K562 (cell line): Measurements from ENCODE around the gene PHF12. TPM values are rescaled to one million over a fixed set of nuclear protein-coding genes. Genes with fewer than 3 reads are reported as not detected.

ENCODE experiments used
- BDP1 ChIP-seq: IDR thresholded peaks from 3 replicates; pipeline ENCODE4 v1.6.1; 2011; ENCODE audit not compliant: insufficient read length, insufficient read depth
- CREB1 ChIP-seq, 2 experiments: sonication (generic) in 1 of 2; formaldehyde crosslinking in 1 of 2; IDR thresholded peaks; 2 replicates each; pipeline versions ENCODE4 v1.6.1 to v1.8.0; 2012 to 2022; ENCODE audit warnings: inconsistent platforms in 1 of 2, mild to moderate bottlenecking in 1 of 2, missing genetic modification reagents in 1 of 2, moderate library complexity in 1 of 2
- EP400 ChIP-seq: fragments of 450-650 bp; IDR thresholded peaks from 2 replicates; pipeline ENCODE4 v1.6.1; 2017; ENCODE audit warnings: antibody characterized with exemption, mild to moderate bottlenecking, moderate library complexity
- ESRRA ChIP-seq: fragments of 450-650 bp; IDR thresholded peaks from 2 replicates; pipeline ENCODE4 v1.6.1; 2014; ENCODE audit warnings: low read depth, mild to moderate bottlenecking, moderate library complexity, borderline replicate concordance
- ESRRB ChIP-seq: fragments of 250-450 bp; sonication (Bioruptor Pico); IDR thresholded peaks from 2 replicates; pipeline ENCODE4 v1.5.0; 2020; ENCODE audit warnings: mild to moderate bottlenecking, moderate library complexity, borderline replicate concordance
- HDAC3 ChIP-seq: fragments of 450-650 bp; IDR thresholded peaks from 2 replicates; pipeline ENCODE4 v1.6.1; 2018; ENCODE audit warnings: borderline replicate concordance, mild to moderate bottlenecking, moderate library complexity; ENCODE audit not compliant: partially characterized antibody
- HEY1 ChIP-seq: fragments of 250-450 bp; sonication (Bioruptor Pico); IDR thresholded peaks from 2 replicates; pipeline ENCODE4 v1.5.0; 2020; ENCODE audit warnings: mild to moderate bottlenecking, moderate library complexity, borderline replicate concordance
- HNRNPUL1 ChIP-seq: fragments of 200-400 bp; formaldehyde crosslinking; IDR thresholded peaks from 2 replicates; pipeline ENCODE4 v1.6.1; 2017; ENCODE audit warnings: low read length
- POLR2A ChIP-seq: fragments of 450-650 bp; conservative IDR thresholded peaks from 2 replicates; pipeline ENCODE4 v1.6.1; 2016
- RCOR1 ChIP-seq, 2 experiments: IDR thresholded peaks; 2 replicates each; pipeline ENCODE4 v1.6.1; 2012; ENCODE audit warnings: low read depth in 2 of 2, low read length in 2 of 2, borderline replicate concordance in 1 of 2, improper control_type of control experiment in 1 of 2
- SAP30 ChIP-seq: fragments of 200-600 bp; sonication (generic); IDR thresholded peaks from 2 replicates; pipeline ENCODE4 v1.6.1; 2012; ENCODE audit warnings: borderline replicate concordance, low read depth, mild to moderate bottlenecking, moderate library complexity, low read length, control low read depth, inconsistent platforms; ENCODE audit not compliant: insufficient read depth, poor library complexity, severe bottlenecking
- ZBED1 ChIP-seq: IDR thresholded peaks from 2 replicates; pipeline ENCODE4 v1.6.1; 2014
- ZBTB8A ChIP-seq: fragments of 450-650 bp; IDR thresholded peaks from 2 replicates; pipeline ENCODE4 v1.6.1; 2018; ENCODE audit warnings: mild to moderate bottlenecking, moderate library complexity; ENCODE audit not compliant: partially characterized antibody
- ZFP36 ChIP-seq: fragments of 150-350 bp; IDR thresholded peaks from 2 replicates; pipeline ENCODE4 v1.6.1; 2018; ENCODE audit warnings: low read length, low read depth; ENCODE audit not compliant: partially characterized antibody
- ZNF133 ChIP-seq: fragments of 250-450 bp; sonication (Bioruptor Pico); IDR thresholded peaks from 2 replicates; pipeline ENCODE4 v1.4.0; 2020; ENCODE audit warnings: mild to moderate bottlenecking
- ZNF41 ChIP-seq: fragments of 250-450 bp; sonication (Bioruptor Pico); conservative IDR thresholded peaks from 2 replicates; pipeline ENCODE4 v1.4.0; 2020; ENCODE audit warnings: mild to moderate bottlenecking
- ZNF583 ChIP-seq: fragments of 250-450 bp; sonication (Bioruptor Pico); IDR thresholded peaks from 2 replicates; pipeline ENCODE4 v1.4.0; 2020
- polyA plus RNA-seq, 8 experiments: library from polyadenylated mRNA; depleted of rRNA in 4 of 8; stranded (reverse) in 5 of 8; unstranded in 3 of 8; fragments of >200 nt; fragmentation: Nextera tagmentation in 2 of 8; fragmentation: Illumina TruSeq in 1 of 8; extraction: Ambion mirVana in 2 of 8; extraction: Trizol in 1 of 8; gene quantifications; 2 replicates each; pipeline versions ENCODE4 v1.2.1 to v1.2.3, GENCODE V29; 2011 to 2014; ENCODE audit warnings: inconsistent platforms in 1 of 8, missing spikeins in 1 of 8
- total RNA-seq, 7 experiments: library from RNA; depleted of rRNA in 6 of 7; stranded (reverse); fragments of >200 nt in 6 of 7; fragmentation: Illumina TruSeq in 2 of 7; extraction: Trizol in 2 of 7; gene quantifications; 2 replicates each; pipeline versions ENCODE4 v1.2.1 to v1.2.3, GENCODE V29; 2011 to 2021; ENCODE audit warnings: low replicate concordance in 1 of 7
- TF ChIP-seq, protein P1 (sequence below): fragments of 450-650 bp; IDR thresholded peaks from 2 replicates; pipeline ENCODE4 v1.7.0; 2016; ENCODE audit warnings: borderline replicate concordance
- TF ChIP-seq, protein P2 (sequence below): sonication (generic); formaldehyde crosslinking; IDR thresholded peaks from 2 replicates; pipeline ENCODE4 v1.8.1; 2023; ENCODE audit warnings: mild to moderate bottlenecking, missing genetic modification reagents
- TF ChIP-seq, protein P3 (sequence below): sonication (generic); formaldehyde crosslinking; IDR thresholded peaks from 2 replicates; pipeline ENCODE4 v1.9.0; 2022; ENCODE audit warnings: mild to moderate bottlenecking, missing genetic modification reagents
- TF ChIP-seq, protein P4 (sequence below): fragments of 250-450 bp; sonication (Bioruptor Pico); IDR thresholded peaks from 2 replicates; pipeline ENCODE4 v1.8.0; 2022; ENCODE audit warnings: moderate library complexity, mild to moderate bottlenecking, inconsistent platforms

PHF12 gene
- total and polyA plus RNA-seq, 9 of the 15 experiments (the other 6 are each of a cell fraction or from before 2014, with no cell fraction given), result 0.82 to 31.3 (median 13.5) TPM

DNA sequence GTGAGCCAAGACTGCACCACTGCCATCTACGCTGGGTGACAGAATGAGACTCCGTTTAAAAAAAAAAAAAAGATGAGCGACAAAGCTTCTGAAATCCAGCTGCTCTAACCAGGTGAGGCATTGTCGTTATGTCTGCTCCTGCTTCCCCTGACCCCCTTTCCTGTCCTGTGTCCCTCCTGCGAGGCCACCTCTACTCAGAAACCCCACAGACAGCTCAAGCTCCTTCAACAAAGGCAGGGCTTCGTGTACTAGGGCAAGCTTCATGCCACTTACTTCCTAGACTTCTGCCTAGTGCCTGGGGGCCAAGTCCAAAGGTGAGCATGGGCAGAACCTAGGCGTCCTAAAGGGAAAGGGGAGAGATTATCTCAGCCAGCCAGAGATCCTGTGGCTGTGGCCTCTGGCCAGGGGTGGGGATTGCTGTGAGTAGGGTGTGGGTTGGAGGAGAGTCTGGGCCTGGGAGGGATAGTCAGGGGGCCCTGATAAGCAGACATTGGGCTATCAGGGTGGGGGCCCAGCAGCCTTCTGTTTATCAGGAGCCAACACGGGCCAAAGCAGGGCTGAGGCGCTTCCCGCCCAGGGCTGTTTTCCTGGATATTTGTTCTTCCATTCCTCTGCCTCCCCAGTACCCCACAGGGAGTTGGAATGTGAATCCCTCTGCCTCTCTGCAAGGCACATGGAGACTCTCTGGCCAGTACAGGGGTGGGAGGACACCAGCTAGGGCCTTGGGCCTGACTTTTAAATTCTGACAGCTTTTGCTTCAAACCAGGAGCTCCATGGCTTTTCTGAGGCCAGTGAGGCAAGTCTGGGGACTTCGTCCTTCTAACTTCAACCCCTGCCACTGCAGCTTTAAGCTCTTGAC, 86.1 kb downstream of the PHF12 start (continued):
- TF ChIP-seq SAP30, result no peak
- TF ChIP-seq POLR2A, result peak; percentile 21; the same call in 1 of the 2 replicates
- TF ChIP-seq, protein P1, sequence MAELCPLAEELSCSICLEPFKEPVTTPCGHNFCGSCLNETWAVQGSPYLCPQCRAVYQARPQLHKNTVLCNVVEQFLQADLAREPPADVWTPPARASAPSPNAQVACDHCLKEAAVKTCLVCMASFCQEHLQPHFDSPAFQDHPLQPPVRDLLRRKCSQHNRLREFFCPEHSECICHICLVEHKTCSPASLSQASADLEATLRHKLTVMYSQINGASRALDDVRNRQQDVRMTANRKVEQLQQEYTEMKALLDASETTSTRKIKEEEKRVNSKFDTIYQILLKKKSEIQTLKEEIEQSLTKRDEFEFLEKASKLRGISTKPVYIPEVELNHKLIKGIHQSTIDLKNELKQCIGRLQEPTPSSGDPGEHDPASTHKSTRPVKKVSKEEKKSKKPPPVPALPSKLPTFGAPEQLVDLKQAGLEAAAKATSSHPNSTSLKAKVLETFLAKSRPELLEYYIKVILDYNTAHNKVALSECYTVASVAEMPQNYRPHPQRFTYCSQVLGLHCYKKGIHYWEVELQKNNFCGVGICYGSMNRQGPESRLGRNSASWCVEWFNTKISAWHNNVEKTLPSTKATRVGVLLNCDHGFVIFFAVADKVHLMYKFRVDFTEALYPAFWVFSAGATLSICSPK, result peak; percentile 38; the same call in 1 of the 2 replicates
- TF ChIP-seq ZBED1, result peak; percentile 94
- 0 out of 2 replicates have a peak, but pooled peaks have one; percentile 34 for TF ChIP-seq HNRNPUL1
- no peak; the same call in 1 of the 2 replicates for TF ChIP-seq ESRRB
- no peak for TF ChIP-seq ZNF133 (CRISPR knock-in tag)
- TF ChIP-seq RCOR1 (IDR thresholded peaks at IDR 0.05; ENCODE audit: borderline replicate concordance in 1 of 2, low read depth in 2 of 2, low read length in 2 of 2), result peak; percentile 91 to 97; a peak in 3 of 4 replicates
- no peak for TF ChIP-seq BDP1
- TF ChIP-seq ESRRA, result peak; percentile 85; the same call in 1 of the 2 replicates
- TF ChIP-seq, protein P2, sequence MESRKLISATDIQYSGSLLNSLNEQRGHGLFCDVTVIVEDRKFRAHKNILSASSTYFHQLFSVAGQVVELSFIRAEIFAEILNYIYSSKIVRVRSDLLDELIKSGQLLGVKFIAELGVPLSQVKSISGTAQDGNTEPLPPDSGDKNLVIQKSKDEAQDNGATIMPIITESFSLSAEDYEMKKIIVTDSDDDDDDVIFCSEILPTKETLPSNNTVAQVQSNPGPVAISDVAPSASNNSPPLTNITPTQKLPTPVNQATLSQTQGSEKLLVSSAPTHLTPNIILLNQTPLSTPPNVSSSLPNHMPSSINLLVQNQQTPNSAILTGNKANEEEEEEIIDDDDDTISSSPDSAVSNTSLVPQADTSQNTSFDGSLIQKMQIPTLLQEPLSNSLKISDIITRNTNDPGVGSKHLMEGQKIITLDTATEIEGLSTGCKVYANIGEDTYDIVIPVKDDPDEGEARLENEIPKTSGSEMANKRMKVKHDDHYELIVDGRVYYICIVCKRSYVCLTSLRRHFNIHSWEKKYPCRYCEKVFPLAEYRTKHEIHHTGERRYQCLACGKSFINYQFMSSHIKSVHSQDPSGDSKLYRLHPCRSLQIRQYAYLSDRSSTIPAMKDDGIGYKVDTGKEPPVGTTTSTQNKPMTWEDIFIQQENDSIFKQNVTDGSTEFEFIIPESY (CRISPR knock-in tag), result peak; percentile 56; the same call in 1 of the 2 replicates
- TF ChIP-seq EP400, result peak; percentile 80
- TF ChIP-seq, protein P3, sequence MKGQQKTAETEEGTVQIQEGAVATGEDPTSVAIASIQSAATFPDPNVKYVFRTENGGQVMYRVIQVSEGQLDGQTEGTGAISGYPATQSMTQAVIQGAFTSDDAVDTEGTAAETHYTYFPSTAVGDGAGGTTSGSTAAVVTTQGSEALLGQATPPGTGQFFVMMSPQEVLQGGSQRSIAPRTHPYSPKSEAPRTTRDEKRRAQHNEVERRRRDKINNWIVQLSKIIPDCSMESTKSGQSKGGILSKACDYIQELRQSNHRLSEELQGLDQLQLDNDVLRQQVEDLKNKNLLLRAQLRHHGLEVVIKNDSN (CRISPR knock-in tag), result no peak
- TF ChIP-seq ZBTB8A, result no peak
- TF ChIP-seq, protein P4, sequence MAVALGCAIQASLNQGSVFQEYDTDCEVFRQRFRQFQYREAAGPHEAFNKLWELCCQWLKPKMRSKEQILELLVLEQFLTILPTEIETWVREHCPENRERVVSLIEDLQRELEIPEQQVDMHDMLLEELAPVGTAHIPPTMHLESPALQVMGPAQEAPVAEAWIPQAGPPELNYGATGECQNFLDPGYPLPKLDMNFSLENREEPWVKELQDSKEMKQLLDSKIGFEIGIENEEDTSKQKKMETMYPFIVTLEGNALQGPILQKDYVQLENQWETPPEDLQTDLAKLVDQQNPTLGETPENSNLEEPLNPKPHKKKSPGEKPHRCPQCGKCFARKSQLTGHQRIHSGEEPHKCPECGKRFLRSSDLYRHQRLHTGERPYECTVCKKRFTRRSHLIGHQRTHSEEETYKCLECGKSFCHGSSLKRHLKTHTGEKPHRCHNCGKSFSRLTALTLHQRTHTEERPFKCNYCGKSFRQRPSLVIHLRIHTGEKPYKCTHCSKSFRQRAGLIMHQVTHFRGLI, result 0 out of 2 replicates have a peak, but pooled peaks have one; percentile 88
- 0 out of 2 replicates have a peak, but pooled peaks have one; percentile 43 for TF ChIP-seq ZNF41 (CRISPR knock-in tag)
- TF ChIP-seq ZNF583 (CRISPR knock-in tag), result peak; percentile 94; the same call in 1 of the 2 replicates
- peak; percentile 16; the same call in 1 of the 2 replicates for TF ChIP-seq HEY1 (CRISPR knock-in tag)
- peak; percentile 88 for TF ChIP-seq CREB1 (IDR thresholded peaks at IDR 0.05)
- TF ChIP-seq CREB1 (CRISPR knock-in tag; IDR thresholded peaks at IDR 0.05), result peak; percentile 14; the same call in 1 of the 2 replicates
- TF ChIP-seq ZFP36, result peak; percentile 20
- TF ChIP-seq HDAC3, result peak; percentile 99
